ENCODE data around the gene ELL3.
"Not testable (repeated sequence)": the region's sequence is repeated elsewhere in the genome, so short reads cannot be mapped to it uniquely, and the experiment has no call there.

Gene ELL3

GRCh38 chr15:43735416-43735815, 41.4 kb downstream of the ELL3 start:
- no peak for DNase-seq (ENCODE audit: low read depth)
- no peak overlapping the region for H3K4me3 ChIP-seq (ENCODE audit: low read depth, low read length)

GRCh38 chr15:43728053-43728725, 48.6 kb downstream of the ELL3 start:
- DNase-seq (ENCODE audit: low read depth); H3K4me3 ChIP-seq (ENCODE audit: low read depth, low read length): not testable (repeated sequence)

GRCh38 chr15:43726306-43726705, 50.5 kb downstream of the ELL3 start:
- DNase-seq (ENCODE audit: low read depth); H3K4me3 ChIP-seq (ENCODE audit: low read depth, low read length): not testable (repeated sequence)

DNA sequence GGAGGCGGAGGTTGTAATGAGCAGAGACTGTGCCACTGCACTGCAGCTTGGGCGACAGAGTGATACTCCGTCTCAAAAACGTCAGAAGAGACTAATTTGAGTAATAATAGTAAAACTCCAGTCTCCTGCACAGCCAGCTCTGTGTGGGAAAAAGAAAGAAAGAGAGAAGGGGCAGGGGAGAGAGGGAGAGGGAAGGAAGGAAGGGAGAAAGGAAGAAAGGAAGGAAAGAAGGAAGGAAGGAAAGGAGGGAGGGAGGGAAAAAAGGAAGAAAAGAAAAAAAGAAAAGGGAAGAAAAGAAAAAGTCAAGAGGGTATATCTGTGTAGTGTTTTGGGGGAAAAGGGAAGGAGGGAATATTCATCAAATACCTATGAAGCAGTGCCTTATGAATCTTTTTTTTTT, 53.6 kb downstream of the ELL3 start:
- no peak overlapping the region for H3K4me3 ChIP-seq (ENCODE audit: low read depth, low read length)
- DNase-seq (ENCODE audit: low read depth): no peak
